OCI-LY7 (cell line): ENCODE results near the gene CYP3A7. TPM values are rescaled to one million over a fixed set of nuclear protein-coding genes. Genes with fewer than 3 reads are reported as not detected.
"Not testable (repeated sequence)": the region's sequence is repeated elsewhere in the genome, so short reads cannot be mapped to it uniquely, and the experiment has no call there.

ENCODE experiments used
- BruUV-seq: library from RNA; stranded (reverse); fragments of 400-500 nt; replicated peaks from 2 replicates; lab custom pipeline; 2021; lab: Mats Ljungman, UMichigan
- CTCF ChIA-PET: fragments of 300-600 bp; sonication (Branson Sonifier 250); formaldehyde crosslinking; loops from one replicate; lab custom pipeline; 2022; ENCODE audit warnings: antibody characterized with exemption; ENCODE audit not compliant: unreplicated experiment; lab: Charles Lee
- POLR2A ChIA-PET: fragments of 300-600 bp; sonication (Branson Sonifier 250); formaldehyde crosslinking; loops from one replicate; lab custom pipeline; 2022; ENCODE audit warnings: antibody characterized with exemption; lab: Charles Lee
- DNase-seq: peaks from one replicate; pipeline ENCODE4 v3.0.0-alpha.2; 2015; ENCODE audit warnings: low spot score
- H2AFZ ChIP-seq: fragments of 200-600 bp; sonication (generic), shearing (Covaris generic); 2 replicates; pipeline ENCODE4 v1.6.1; 2014; ENCODE audit warnings: mild to moderate bottlenecking, antibody characterized with exemption, low read length, moderate library complexity
- H3K27ac ChIP-seq: fragments of 200-600 bp; sonication (generic); 2 replicates; pipeline ENCODE4 v1.5.1; 2014; ENCODE audit warnings: mixed run types, low read depth, mild to moderate bottlenecking, moderate library complexity, low read length, inconsistent platforms; ENCODE audit not compliant: poor library complexity, severe bottlenecking
- H3K36me3 ChIP-seq: fragments of 200-600 bp; sonication (generic); 2 replicates; pipeline ENCODE4 v1.6.1; 2014; ENCODE audit warnings: mild to moderate bottlenecking, antibody characterized with exemption, low read length, moderate library complexity, mixed read lengths; ENCODE audit not compliant: insufficient read depth
- H3K4me1 ChIP-seq: fragments of 200-600 bp; sonication (generic); 2 replicates; pipeline ENCODE4 v1.5.1; 2014; ENCODE audit warnings: mild to moderate bottlenecking, low read length; ENCODE audit not compliant: insufficient read depth, poor library complexity, severe bottlenecking
- H3K4me2 ChIP-seq: fragments of 200-600 bp; sonication (generic); 2 replicates; pipeline ENCODE4 v1.6.1; 2014; ENCODE audit warnings: mild to moderate bottlenecking, low read length
- H3K4me3 ChIP-seq: fragments of 200-600 bp; sonication (generic); 2 replicates; pipeline ENCODE4 v1.5.1; 2014; ENCODE audit warnings: mild to moderate bottlenecking, low read depth, low read length; ENCODE audit not compliant: poor library complexity, severe bottlenecking
- H3K79me2 ChIP-seq: fragments of 200-600 bp; sonication (generic); 2 replicates; pipeline ENCODE4 v1.6.1; 2016; ENCODE audit warnings: low read depth, mild to moderate bottlenecking, low read length, moderate library complexity, mixed read lengths; ENCODE audit not compliant: insufficient read depth
- H3K9me2 ChIP-seq: fragments of 200-600 bp; sonication (generic); 2 replicates; pipeline ENCODE4 v1.6.1; 2016; ENCODE audit warnings: mild to moderate bottlenecking, low read length, mixed read lengths; ENCODE audit not compliant: insufficient read depth
- H3K9me3 ChIP-seq: fragments of 200-600 bp; sonication (generic); 2 replicates; pipeline ENCODE4 v1.6.1; 2014; ENCODE audit warnings: mild to moderate bottlenecking, mixed run types, low read length, mixed read lengths
- H4K20me1 ChIP-seq: fragments of 200-600 bp; sonication (generic); 2 replicates; pipeline ENCODE4 v1.6.1; 2014; ENCODE audit warnings: mild to moderate bottlenecking, antibody characterized with exemption, low read length, moderate library complexity, mixed read lengths; ENCODE audit not compliant: insufficient read depth
- CTCF ChIP-seq: fragments of 200-600 bp; sonication (generic); conservative IDR thresholded peaks from 2 replicates; pipeline ENCODE4 v1.5.1; 2014; ENCODE audit warnings: mild to moderate bottlenecking, antibody characterized with exemption, low read length, moderate library complexity, mixed read lengths
- EZH2phosphoT487 ChIP-seq: fragments of 200-600 bp; sonication (generic); IDR thresholded peaks from 2 replicates; pipeline ENCODE4 v1.6.1; 2018; ENCODE audit warnings: low read depth, borderline replicate concordance, mild to moderate bottlenecking, mixed run types, antibody characterized with exemption, low read length, moderate library complexity, mixed read lengths
- intact Hi-C: fragments of 100-400 bp; cut with micrococcal nuclease; formaldehyde crosslinking; loops from one replicate; pipeline ENCODE4 v1.10.0; 2022; ENCODE audit not compliant: unreplicated experiment
- total RNA-seq, 2 experiments: library from RNA; depleted of rRNA in 1 of 2; stranded (reverse); fragments of >200 nt in 1 of 2; shearing (Covaris generic) in 1 of 2; gene quantifications; 2 replicates each; pipeline ENCODE4 v1.2.3, GENCODE V29; 2014 to 2022

Gene CYP3A7
- total RNA-seq, 2 experiments from 2014 or later = not detected

GRCh38 chr7:99737726-99738125 is 2.7 kb upstream of the CYP3A7 start:
- no peak for DNase-seq
- H3K4me3 ChIP-seq = no peak overlapping the region
- intact Hi-C loops = no loop called here
- H3K4me1 ChIP-seq = no peaks in the 10 kb centered on the region
- H3K9me3 ChIP-seq = no peaks in the 10 kb centered on the region
- no peak overlapping the region for H3K27ac ChIP-seq
- ChIA-PET POLR2A (interaction anchor here (0.6 kb wide), 2 partner anchors 18 to 284 kb away, joined by 3 to 5 read pairs; no protein-coding TSS in a partner anchor), CTCF (no interaction called here)
- H3K9me2 ChIP-seq = no peaks in the 10 kb centered on the region
- no peaks in the 10 kb centered on the region for H3K79me2 ChIP-seq
- no peaks in the 10 kb centered on the region for H4K20me1 ChIP-seq
- BruUV-seq = no TSS peak
- no peaks in the 10 kb centered on the region for H3K36me3 ChIP-seq
- no peak for TF ChIP-seq EZH2phosphoT487
- no peak for TF ChIP-seq CTCF
- no peak overlapping the region for H2AFZ ChIP-seq
- H3K4me2 ChIP-seq = no peak overlapping the region

- H3K4me2 ChIP-seq, CTCF ChIA-PET, H2AFZ ChIP-seq, H3K4me3 ChIP-seq, BruUV-seq, H3K27ac ChIP-seq, H3K79me2 ChIP-seq, H3K9me3 ChIP-seq, intact Hi-C loops, H3K36me3 ChIP-seq, H3K9me2 ChIP-seq, DNase-seq, H3K4me1 ChIP-seq, POLR2A ChIA-PET, H4K20me1 ChIP-seq: not testable (repeated sequence)
Measured at GRCh38 chr7:99736667-99737066, 1.7 kb upstream of the CYP3A7 start.

- no peaks in the 10 kb centered on the region for H3K4me1 ChIP-seq
- H4K20me1 ChIP-seq = no peaks in the 10 kb centered on the region
- BruUV-seq = no TSS peak
- no peaks in the 10 kb centered on the region for H3K9me3 ChIP-seq
- no peak overlapping the region for H3K27ac ChIP-seq
- H2AFZ ChIP-seq = no peak overlapping the region
- intact Hi-C loops = no loop called here
- H3K79me2 ChIP-seq = no peaks in the 10 kb centered on the region
- ChIA-PET POLR2A (no interaction called here), CTCF (no interaction called here)
- peak; percentile 19 for DNase-seq
- H3K4me3 ChIP-seq = no peak overlapping the region
- no peaks in the 10 kb centered on the region for H3K9me2 ChIP-seq
- H3K36me3 ChIP-seq = no peaks in the 10 kb centered on the region
- TF ChIP-seq EZH2phosphoT487 (no peak), CTCF (peak; percentile 71)
- no peak overlapping the region for H3K4me2 ChIP-seq
Measured at GRCh38 chr7:99733448-99733847, 1.5 kb downstream of the CYP3A7 start.
